PC-3 (cell line): ENCODE data around the gene VPS52.

Experiments
- CTCF ChIP-seq: fragments of 300-600 bp; sonication (generic); conservative IDR thresholded peaks from 2 replicates; pipeline ENCODE4 v1.5.1; 2017; ENCODE audit warnings: antibody characterized with exemption, low read depth, mild to moderate bottlenecking, low read length
- EZH2 ChIP-seq: fragments of 300-600 bp; sonication (generic); IDR thresholded peaks from one replicate; pipeline ENCODE4 v1.6.1; 2017; ENCODE audit warnings: antibody characterized with exemption, mild to moderate bottlenecking, low read length; ENCODE audit not compliant: unreplicated experiment

DNA sequence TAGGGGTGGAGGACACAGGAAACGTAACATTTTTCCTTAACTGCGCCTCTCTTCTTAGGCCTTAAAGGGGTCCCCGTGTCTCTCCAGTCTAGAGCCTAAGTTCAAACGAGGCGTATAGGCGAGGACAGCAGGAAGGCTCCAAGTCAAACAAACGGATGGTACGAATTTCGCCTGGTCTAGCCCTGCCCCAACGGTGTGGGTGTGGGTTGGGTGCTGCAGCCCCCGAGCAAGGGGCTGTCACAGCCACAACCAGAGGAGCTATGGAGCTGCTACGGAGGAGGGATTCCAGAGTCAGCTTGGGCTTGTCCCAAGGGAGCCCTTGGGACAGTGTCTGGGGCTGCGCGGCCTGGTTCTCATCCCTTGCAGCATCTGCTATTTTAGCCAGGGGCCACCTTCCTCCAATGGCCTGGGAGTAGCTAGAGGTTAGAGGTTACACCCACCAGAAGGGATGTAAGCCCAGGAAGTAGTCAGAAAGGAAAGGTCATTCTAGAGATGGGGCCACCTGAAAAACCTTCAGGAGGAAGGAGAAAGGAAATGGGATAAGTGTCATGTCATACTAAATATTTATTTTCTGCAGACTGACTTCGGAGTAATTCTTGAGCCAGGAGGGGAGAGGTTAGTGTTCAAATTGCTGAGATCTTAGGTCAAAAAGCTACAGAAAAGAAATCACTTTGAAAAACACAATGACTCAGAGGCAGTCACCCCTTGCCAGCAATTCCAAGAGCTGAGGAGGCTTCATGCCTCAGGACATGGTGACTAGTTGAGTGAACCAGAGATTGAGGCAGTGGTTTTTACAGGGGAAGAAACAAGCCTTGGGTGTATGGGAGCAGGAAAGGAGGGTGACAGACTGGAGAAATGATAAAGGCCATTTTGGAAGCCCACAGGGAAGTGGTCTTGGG is 21.7 kb downstream of the VPS52 start:
- TF ChIP-seq EZH2 (no peak), CTCF (no peak)
